Measurements from ENCODE around the gene SNX8.

GRCh38 chr7:2287745-2288144 lies 26.5 kb downstream of the SNX8 start:
- TF ChIP-seq SUZ12 (IDR thresholded peaks at IDR 0.05; ENCODE audit: extremely low read depth, insufficient read depth, insufficient read length) (no peak), YY1 (IDR thresholded peaks at IDR 0.05; ENCODE audit: insufficient read depth, insufficient read length) (no peak), ZNF274 (IDR thresholded peaks at IDR 0.05; ENCODE audit: low read depth, low read length) (no peak)

All from NT2/D1 (cell line).